ENCODE data around the gene ARHGAP23. TPM values are rescaled to one million over a fixed set of nuclear protein-coding genes. Genes with fewer than 3 reads are reported as not detected.

Gene ARHGAP23
- total RNA-seq, 2 experiments from 2014 or later, result 0.40 to 0.47 TPM

GRCh38 chr17:38460716-38461630, 32.7 kb downstream of the ARHGAP23 start:
- Mint-ChIP-seq H3K27ac (no peak overlapping the region), H3K4me3 (no peak overlapping the region), H3K9me3 (no peaks in the 10 kb centered on the region), H3K36me3 (ENCODE audit: low read depth) (no peaks in the 10 kb centered on the region), H3K4me1 (ENCODE audit: low read depth) (no peaks in the 10 kb centered on the region), H3K27me3 (peaks cover 6% of the 10 kb centered on the region)
- POLR2A ChIA-PET, result no interaction called here
- intact Hi-C loops (cut with micrococcal nuclease), result no loop called here
- TF ChIP-seq, protein P1, sequence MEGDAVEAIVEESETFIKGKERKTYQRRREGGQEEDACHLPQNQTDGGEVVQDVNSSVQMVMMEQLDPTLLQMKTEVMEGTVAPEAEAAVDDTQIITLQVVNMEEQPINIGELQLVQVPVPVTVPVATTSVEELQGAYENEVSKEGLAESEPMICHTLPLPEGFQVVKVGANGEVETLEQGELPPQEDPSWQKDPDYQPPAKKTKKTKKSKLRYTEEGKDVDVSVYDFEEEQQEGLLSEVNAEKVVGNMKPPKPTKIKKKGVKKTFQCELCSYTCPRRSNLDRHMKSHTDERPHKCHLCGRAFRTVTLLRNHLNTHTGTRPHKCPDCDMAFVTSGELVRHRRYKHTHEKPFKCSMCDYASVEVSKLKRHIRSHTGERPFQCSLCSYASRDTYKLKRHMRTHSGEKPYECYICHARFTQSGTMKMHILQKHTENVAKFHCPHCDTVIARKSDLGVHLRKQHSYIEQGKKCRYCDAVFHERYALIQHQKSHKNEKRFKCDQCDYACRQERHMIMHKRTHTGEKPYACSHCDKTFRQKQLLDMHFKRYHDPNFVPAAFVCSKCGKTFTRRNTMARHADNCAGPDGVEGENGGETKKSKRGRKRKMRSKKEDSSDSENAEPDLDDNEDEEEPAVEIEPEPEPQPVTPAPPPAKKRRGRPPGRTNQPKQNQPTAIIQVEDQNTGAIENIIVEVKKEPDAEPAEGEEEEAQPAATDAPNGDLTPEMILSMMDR (IDR thresholded peaks at IDR 0.05), result no peak
- DNase-seq (no peak), ATAC-seq (no peak)
- CTCF ChIA-PET, result no interaction called here

GRCh38 chr17:38461683-38462082, 33.4 kb downstream of the ARHGAP23 start:
- POLR2A ChIA-PET, result no interaction called here
- CTCF ChIA-PET, result interaction anchor here (1.7 kb wide), 1 partner anchor 38 kb away, joined by 4 read pairs; no protein-coding TSS in a partner anchor
- Mint-ChIP-seq H3K9me3 (no peaks in the 10 kb centered on the region), H3K27ac (no peak overlapping the region), H3K36me3 (ENCODE audit: low read depth) (no peaks in the 10 kb centered on the region), H3K27me3 (peaks cover 5% of the 10 kb centered on the region), H3K4me3 (no peak overlapping the region), H3K4me1 (ENCODE audit: low read depth) (no peaks in the 10 kb centered on the region)
- ATAC-seq (no peak), DNase-seq (no peak)
- TF ChIP-seq, protein P1 (IDR thresholded peaks at IDR 0.05), result no peak
- intact Hi-C loops (cut with micrococcal nuclease), result no loop called here

- intact Hi-C loops (cut with micrococcal nuclease), result no loop called here
- TF ChIP-seq, protein P1 (IDR thresholded peaks at IDR 0.05), result no peak
- no peaks in the 10 kb centered on the region for H3K4me1 Mint-ChIP-seq (ENCODE audit: low read depth)
- no peak overlapping the region for H3K4me3 Mint-ChIP-seq
- DNase-seq, result no peak
- H3K36me3 Mint-ChIP-seq (ENCODE audit: low read depth), result no peaks in the 10 kb centered on the region
- CTCF ChIA-PET, result interaction anchor here (1.7 kb wide), 1 partner anchor 40 kb away, joined by 4 read pairs; no protein-coding TSS in a partner anchor
- POLR2A ChIA-PET, result no interaction called here
- no peak for ATAC-seq
- H3K9me3 Mint-ChIP-seq, result no peaks in the 10 kb centered on the region
- no peaks in the 10 kb centered on the region for H3K27me3 Mint-ChIP-seq
- H3K27ac Mint-ChIP-seq, result no peak overlapping the region
Measured at GRCh38 chr17:38463451-38463858, 35.2 kb downstream of the ARHGAP23 start.

DNA sequence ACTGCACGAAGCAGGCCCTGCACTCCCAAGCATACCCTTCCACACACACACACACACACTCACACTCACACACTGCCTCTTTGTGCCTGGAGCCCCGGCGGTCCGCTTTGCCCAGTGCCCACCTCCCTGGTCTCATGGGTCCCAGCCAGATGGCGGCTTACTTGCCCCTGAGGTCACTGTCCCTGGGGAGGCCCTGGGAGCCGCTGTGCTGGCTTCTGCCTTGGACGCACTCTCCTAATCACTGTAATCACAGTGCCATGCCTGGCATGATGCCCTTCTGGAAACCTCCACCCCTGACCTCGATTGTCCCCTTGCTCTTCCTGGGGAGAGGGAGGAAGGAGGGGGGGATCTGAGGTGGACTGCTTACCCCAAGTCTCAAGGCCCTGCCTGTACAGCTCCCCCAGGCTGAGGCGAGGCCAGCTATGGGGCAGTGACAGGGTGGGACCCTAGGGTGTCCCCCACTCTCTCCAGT, 36.0 kb downstream of the ARHGAP23 start:
- H3K4me1 Mint-ChIP-seq (ENCODE audit: low read depth), result no peaks in the 10 kb centered on the region
- TF ChIP-seq, protein P1 (IDR thresholded peaks at IDR 0.05), result no peak
- DNase-seq (no peak), ATAC-seq (no peak)
- ChIA-PET POLR2A (no interaction called here), CTCF (no interaction called here)
- no peaks in the 10 kb centered on the region for H3K36me3 Mint-ChIP-seq (ENCODE audit: low read depth)
- no peaks in the 10 kb centered on the region for H3K9me3 Mint-ChIP-seq
- no peaks in the 10 kb centered on the region for H3K27me3 Mint-ChIP-seq
- no peak overlapping the region for H3K4me3 Mint-ChIP-seq
- intact Hi-C loops (cut with micrococcal nuclease), result no loop called here
- no peak overlapping the region for H3K27ac Mint-ChIP-seq

GRCh38 chr17:38464723-38465390, 36.6 kb downstream of the ARHGAP23 start:
- ChIA-PET CTCF (no interaction called here), POLR2A (interaction anchor here (0.6 kb wide), 1 partner anchor 407 kb away, joined by 4 read pairs; no protein-coding TSS in a partner anchor)
- no peak overlapping the region for H3K4me3 Mint-ChIP-seq
- DNase-seq (no peak), ATAC-seq (no peak)
- TF ChIP-seq, protein P1 (IDR thresholded peaks at IDR 0.05), result no peak
- H3K9me3 Mint-ChIP-seq, result no peaks in the 10 kb centered on the region
- no peaks in the 10 kb centered on the region for H3K27me3 Mint-ChIP-seq
- intact Hi-C loops (cut with micrococcal nuclease), result no loop called here
- no peaks in the 10 kb centered on the region for H3K36me3 Mint-ChIP-seq (ENCODE audit: low read depth)
- no peaks in the 10 kb centered on the region for H3K4me1 Mint-ChIP-seq (ENCODE audit: low read depth)
- no peak overlapping the region for H3K27ac Mint-ChIP-seq
